Vagina (tissue), 2 donors: ENCODE data around the gene KCNA1.

Experiments
- CTCF ChIP-seq, 3 experiments: fragments of 450-650 bp in 2 of 3; fragments of 200-600 bp in 1 of 3; sonication (generic) in 1 of 3; IDR thresholded peaks; one replicate each; pipeline ENCODE4 v1.5.1; 2017 to 2019; ENCODE audit warnings: antibody characterized with exemption in 3 of 3, mild to moderate bottlenecking in 2 of 3, moderate library complexity in 2 of 3
- POLR2A ChIP-seq, 2 donors: fragments of 450-650 bp; IDR thresholded peaks; one replicate each; pipeline ENCODE4 v1.6.1; 2017; ENCODE audit warnings: antibody characterized with exemption in 2 of 2, mild to moderate bottlenecking in 2 of 2, moderate library complexity in 2 of 2
- POLR2AphosphoS5 ChIP-seq, 2 donors: sonication (generic); formaldehyde crosslinking; IDR thresholded peaks; one replicate each; pipeline ENCODE4 v1.9.0; 2017; ENCODE audit warnings: antibody characterized with exemption in 2 of 2, mild to moderate bottlenecking in 2 of 2, low read depth in 1 of 2; ENCODE audit not compliant: insufficient read depth in 1 of 2

- TF ChIP-seq POLR2A (IDR thresholded peaks at IDR 0.05): no peak
- no peak for TF ChIP-seq CTCF (IDR thresholded peaks at IDR 0.05)
- no peak for TF ChIP-seq POLR2AphosphoS5 (IDR thresholded peaks at IDR 0.05; ENCODE audit: insufficient read depth in 1 of 2, low read depth in 1 of 2)
Measured at GRCh38 chr12:4932576-4932975, 22.9 kb downstream of the KCNA1 start.
